ENCODE data around the gene DDX39B. TPM values are rescaled to one million over a fixed set of nuclear protein-coding genes. Genes with fewer than 3 reads are reported as not detected.
"Not testable (repeated sequence)": the region's sequence is repeated elsewhere in the genome, so short reads cannot be mapped to it uniquely, and the experiment has no call there.

DDX39B gene
- total RNA-seq, 1 experiment from 2014 or later, result 402 TPM

DNA sequence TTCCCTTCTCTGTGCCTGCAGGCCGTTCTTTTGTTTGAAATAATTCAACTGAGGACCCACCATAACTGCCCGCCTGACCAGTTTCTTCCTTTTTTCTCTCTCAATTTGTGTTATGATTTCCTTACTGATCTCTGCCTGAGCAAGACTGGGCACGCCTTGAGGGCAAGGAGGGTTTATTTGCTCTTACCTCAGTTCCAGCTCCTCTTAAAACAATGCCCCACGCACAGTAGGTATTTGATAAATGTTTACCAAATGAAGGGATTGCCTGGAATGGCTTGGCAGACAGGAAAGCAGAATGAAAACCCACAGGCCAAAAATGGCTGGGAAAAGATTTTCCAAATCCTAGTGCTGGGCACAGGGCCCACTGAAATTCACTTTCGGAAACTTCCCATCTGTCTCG is 54.1 kb downstream of the DDX39B start:
- DNase-seq (ENCODE audit: low read depth), result not testable (repeated sequence)

GRCh38 chr6:31486065-31486837 is 55.6 kb downstream of the DDX39B start:
- not testable (repeated sequence) for DNase-seq (ENCODE audit: low read depth)

DNA sequence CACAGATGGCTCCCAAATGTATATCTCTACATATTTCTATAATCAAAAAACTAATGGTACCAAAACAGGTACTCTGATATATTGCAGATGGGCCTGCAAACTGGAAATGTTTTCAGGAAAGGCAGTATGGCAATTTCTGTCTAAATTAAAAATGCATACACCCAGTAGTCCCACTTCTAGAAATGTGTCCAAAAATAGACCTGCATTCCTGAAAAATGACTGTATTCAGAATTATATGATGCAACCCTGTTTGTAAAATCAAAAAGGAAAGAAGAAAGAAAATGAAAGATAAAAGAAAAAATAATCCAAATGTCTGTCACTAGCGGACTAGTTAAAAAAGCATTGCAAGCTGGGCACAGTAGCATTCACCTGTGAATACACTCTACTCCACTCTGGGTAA is 56.7 kb downstream of the DDX39B start:
- DNase-seq (ENCODE audit: low read depth), result no peak

GRCh38 chr6:31483392-31483791 is 58.4 kb downstream of the DDX39B start:
- no peak for DNase-seq (ENCODE audit: low read depth)

DNA sequence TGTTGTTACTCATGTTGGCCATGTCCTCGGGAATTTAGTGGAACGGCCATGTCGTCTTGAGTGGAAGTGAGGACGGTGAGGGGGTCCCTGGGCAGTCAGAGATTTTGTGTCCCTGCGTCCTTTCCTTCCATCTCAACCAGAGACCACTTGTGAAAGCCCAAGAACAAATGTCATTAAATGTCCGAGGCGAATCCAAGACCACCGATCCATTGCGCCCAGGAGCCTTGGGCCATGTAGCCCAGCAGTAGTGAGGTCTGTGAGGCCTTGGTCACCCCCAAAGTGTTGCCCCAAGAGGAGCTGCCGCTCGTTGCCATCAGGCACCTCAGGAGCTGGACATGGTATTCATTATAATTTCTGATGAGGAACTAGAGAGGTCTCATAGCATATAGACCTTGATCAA is 61.2 kb downstream of the DDX39B start:
- no peak for DNase-seq (ENCODE audit: low read depth)

Other genes with a start within 250 kb of the DDX39B start
- gene HLA-B, start 184.8 kb downstream of the DDX39B start, total RNA-seq (2014; rRNA removed), result 47.6 and 58.7 TPM in 2 replicates
- 23.5 and 27.8 TPM in 2 replicates for gene MICA, start 138.4 kb downstream of the DDX39B start, total RNA-seq (2014; rRNA removed)
- 10.6 and 13.0 TPM in 2 replicates for gene MICB, start 43.9 kb downstream of the DDX39B start, total RNA-seq (2014; rRNA removed)
- not detected in 2 replicates for gene MCCD1, start 13.0 kb downstream of the DDX39B start, total RNA-seq (2014; rRNA removed)
- gene ATP6V1G2, start 4.6 kb upstream of the DDX39B start, total RNA-seq (2014; rRNA removed), result 3.1 and 3.3 TPM in 2 replicates
- 21.2 and 26.8 TPM in 2 replicates for gene NFKBIL1, start 5.6 kb upstream of the DDX39B start, total RNA-seq (2014; rRNA removed)
- gene LTA, start 30.3 kb upstream of the DDX39B start, total RNA-seq (2014; rRNA removed), result not detected in 2 replicates
- gene TNF, start 33.6 kb upstream of the DDX39B start, total RNA-seq (2014; rRNA removed), result not detected in 2 replicates
- gene LTB, start 40.4 kb upstream of the DDX39B start, total RNA-seq (2014; rRNA removed), result not detected in 2 replicates
- gene LST1, start 44.3 kb upstream of the DDX39B start, total RNA-seq (2014; rRNA removed), result not detected in 2 replicates
- gene NCR3, start 51.0 kb upstream of the DDX39B start, total RNA-seq (2014; rRNA removed), result not detected in 2 replicates
- not detected in 2 replicates for gene AIF1, start 73.2 kb upstream of the DDX39B start, total RNA-seq (2014; rRNA removed)
- gene PRRC2A, start 78.7 kb upstream of the DDX39B start, total RNA-seq (2014; rRNA removed), result 75.9 and 81.7 TPM in 2 replicates
- gene BAG6, start 110.7 kb upstream of the DDX39B start, total RNA-seq (2014; rRNA removed), result 180 and 219 TPM in 2 replicates
- 3.9 and 4.4 TPM in 2 replicates for gene APOM, start 113.9 kb upstream of the DDX39B start, total RNA-seq (2014; rRNA removed)
- 30.0 and 31.3 TPM in 2 replicates for gene C6orf47, start 118.8 kb upstream of the DDX39B start, total RNA-seq (2014; rRNA removed)
- 28.5 and 31.2 TPM in 2 replicates for gene GPANK1, start 123.0 kb upstream of the DDX39B start, total RNA-seq (2014; rRNA removed)
- 292 and 320 TPM in 2 replicates for gene CSNK2B, start 124.1 kb upstream of the DDX39B start, total RNA-seq (2014; rRNA removed)
- gene LY6G5B, start 128.0 kb upstream of the DDX39B start, total RNA-seq (2014; rRNA removed), result 2.4 and 4.0 TPM in 2 replicates
- 1.4 and 3.2 TPM in 2 replicates for gene LY6G5C, start 139.1 kb upstream of the DDX39B start, total RNA-seq (2014; rRNA removed)
- 45.8 and 50.5 TPM in 2 replicates for gene ABHD16A, start 161.3 kb upstream of the DDX39B start, total RNA-seq (2014; rRNA removed)
- gene LY6G6F, start 164.9 kb upstream of the DDX39B start, total RNA-seq (2014; rRNA removed), result not detected in 2 replicates
- gene LY6G6D, start 173.3 kb upstream of the DDX39B start, total RNA-seq (2014; rRNA removed), result not detected in 2 replicates
- gene LY6G6C, start 179.7 kb upstream of the DDX39B start, total RNA-seq (2014; rRNA removed), result 0.51 TPM in 1 of 2 replicates, not detected in the other
- gene MPIG6B, start 181.4 kb upstream of the DDX39B start, total RNA-seq (2014; rRNA removed), result not detected in 2 replicates
- gene DDAH2, start 187.3 kb upstream of the DDX39B start, total RNA-seq (2014; rRNA removed), result 78.4 and 85.8 TPM in 2 replicates
- gene CLIC1, start 194.5 kb upstream of the DDX39B start, total RNA-seq (2014; rRNA removed), result 771 and 894 TPM in 2 replicates
- 13.2 and 16.5 TPM in 2 replicates for gene MSH5, start 198.0 kb upstream of the DDX39B start, total RNA-seq (2014; rRNA removed)
- 1.5 and 2.7 TPM in 2 replicates for gene SAPCD1, start 220.7 kb upstream of the DDX39B start, total RNA-seq (2014; rRNA removed)
- not detected in 2 replicates for gene VWA7, start 235.3 kb upstream of the DDX39B start, total RNA-seq (2014; rRNA removed)